Activated T-cell treated with anti-CD3 and anti-CD28 coated beads, Interleukin-2, amount 50 U/mL, for 72 hours (primary cell): ENCODE data around the gene ABCC6. TPM values are rescaled to one million over a fixed set of nuclear protein-coding genes. Genes with fewer than 3 reads are reported as not detected.

ENCODE experiments used
- ATAC-seq, 2 donors: fragments of 150-1000 bp; cut with Tn5 transposase; replicated peaks in 1 of 2; 2 replicates each; pipeline ENCODE4 v1.10.0; 2021; ENCODE audit warnings: moderate library complexity in 2 of 2, mild to moderate bottlenecking in 1 of 2
- DNase-seq, 2 donors: peaks; one replicate each; pipeline ENCODE4 v3.0.0; 2021 to 2022; ENCODE audit warnings: mixed read lengths in 1 of 2
- H3K27ac Mint-ChIP-seq: one replicate; pipeline ENCODE4 v1.8.0; 2022; ENCODE audit warnings: mild to moderate bottlenecking, moderate library complexity, mixed read lengths
- H3K27me3 Mint-ChIP-seq: one replicate; pipeline ENCODE4 v1.8.0; 2022; ENCODE audit warnings: low read depth, mixed read lengths
- H3K36me3 Mint-ChIP-seq, 2 donors: one replicate each; pipeline ENCODE4 v1.8.0; 2022; ENCODE audit warnings: mixed read lengths in 2 of 2, mild to moderate bottlenecking in 1 of 2; ENCODE audit not compliant: insufficient read depth in 2 of 2
- H3K4me1 Mint-ChIP-seq: one replicate; pipeline ENCODE4 v1.8.0; 2022; ENCODE audit warnings: low read depth, mixed read lengths
- H3K4me3 Mint-ChIP-seq, 2 donors: one replicate each; pipeline ENCODE4 v1.8.0; 2022; ENCODE audit warnings: mild to moderate bottlenecking in 2 of 2, mixed read lengths in 2 of 2, moderate library complexity in 2 of 2
- H3K9me3 Mint-ChIP-seq, 2 donors: one replicate each; pipeline ENCODE4 v1.8.0; 2022; ENCODE audit warnings: mixed read lengths in 2 of 2
- total RNA-seq, 2 donors: library from RNA; stranded (reverse); gene quantifications; one replicate each; pipeline ENCODE4 v1.2.3, GENCODE V29; 2022

ABCC6 gene
- total RNA-seq, 2 donors from 2014 or later, result not detected

- H3K9me3 Mint-ChIP-seq, result no peaks in the 10 kb centered on the region
- DNase-seq (no peak), ATAC-seq (no peak)
- H3K27me3 Mint-ChIP-seq, result no peaks in the 10 kb centered on the region
- H3K27ac Mint-ChIP-seq, result no peak overlapping the region
- no peaks in the 10 kb centered on the region for H3K4me1 Mint-ChIP-seq
- H3K4me3 Mint-ChIP-seq, result no peak overlapping the region
- H3K36me3 Mint-ChIP-seq, result peaks cover 16 to 41% of the 10 kb centered on the region in 2 donors
Measured at GRCh38 chr16:16138034-16138635, 85.2 kb downstream of the ABCC6 start.

DNA sequence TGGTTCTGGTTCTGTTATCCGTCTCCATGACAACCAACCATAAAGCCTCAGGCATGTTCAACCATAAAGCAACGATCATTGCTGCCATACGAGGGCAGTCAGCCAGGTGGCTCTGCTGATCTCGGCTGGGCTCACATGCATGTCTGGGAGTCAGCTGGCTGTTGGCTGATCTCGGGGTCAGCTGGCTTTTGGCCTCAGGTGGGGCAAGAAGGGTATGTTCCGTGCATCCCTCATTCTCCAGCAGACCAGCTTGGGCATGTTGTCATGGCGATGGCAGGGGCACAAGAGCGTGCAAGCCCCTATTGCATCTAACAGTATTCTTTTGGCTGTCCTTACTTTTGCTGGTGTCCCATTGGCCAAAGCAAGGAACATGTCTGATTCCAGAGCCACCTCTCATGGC lies 86.2 kb downstream of the ABCC6 start:
- Mint-ChIP-seq H3K27me3 (no peaks in the 10 kb centered on the region), H3K4me1 (no peaks in the 10 kb centered on the region), H3K27ac (no peak overlapping the region), H3K36me3 (peaks cover 18 to 38% of the 10 kb centered on the region in 2 donors), H3K4me3 (no peak overlapping the region), H3K9me3 (no peaks in the 10 kb centered on the region)
- DNase-seq (no peak), ATAC-seq (no peak)

GRCh38 chr16:16136588-16136987 lies 86.7 kb downstream of the ABCC6 start:
- Mint-ChIP-seq H3K36me3 (peaks cover 19 to 38% of the 10 kb centered on the region in 2 donors), H3K4me3 (no peak overlapping the region), H3K27me3 (no peaks in the 10 kb centered on the region), H3K4me1 (no peaks in the 10 kb centered on the region), H3K27ac (no peak overlapping the region), H3K9me3 (no peaks in the 10 kb centered on the region)
- no peak for ATAC-seq
- no peak for DNase-seq

DNA sequence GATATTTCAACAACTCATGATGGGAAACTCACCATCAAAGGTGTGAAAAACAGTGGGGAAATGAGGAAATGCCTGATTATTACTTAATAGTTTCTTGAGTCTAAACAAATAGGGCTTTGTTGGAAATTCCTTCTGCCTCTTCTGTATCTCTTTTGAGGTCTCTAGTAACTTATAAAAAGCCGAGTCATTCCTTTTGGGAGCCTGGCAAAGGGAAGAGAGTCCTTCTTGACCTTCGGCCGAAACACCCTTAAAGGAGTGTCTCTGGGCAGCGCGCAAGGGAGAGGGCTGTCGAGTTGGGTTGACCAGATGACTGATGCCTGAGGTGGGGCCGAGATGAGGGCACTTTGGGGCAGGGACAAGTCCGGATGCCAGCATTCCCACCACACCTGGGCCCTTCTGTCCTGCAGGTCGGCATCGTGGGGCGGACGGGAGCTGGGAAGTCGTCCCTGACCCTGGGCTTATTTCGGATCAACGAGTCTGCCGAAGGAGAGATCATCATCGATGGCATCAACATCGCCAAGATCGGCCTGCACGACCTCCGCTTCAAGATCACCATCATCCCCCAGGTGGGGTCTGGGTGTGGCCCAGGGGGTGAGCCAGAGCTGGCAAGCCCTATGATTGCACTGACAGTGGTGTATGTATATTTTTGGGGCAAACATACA lies 89.2 kb downstream of the ABCC6 start:
- Mint-ChIP-seq H3K27me3 (no peaks in the 10 kb centered on the region), H3K4me3 (no peak overlapping the region), H3K27ac (no peak overlapping the region), H3K4me1 (no peaks in the 10 kb centered on the region), H3K9me3 (no peaks in the 10 kb centered on the region), H3K36me3 (peaks cover 16 to 38% of the 10 kb centered on the region in 2 donors)
- DNase-seq (no peak), ATAC-seq (no peak)

- ATAC-seq (no peak), DNase-seq (no peak)
- H3K4me3 Mint-ChIP-seq, result no peak overlapping the region
- peaks cover 12 to 30% of the 10 kb centered on the region in 2 donors for H3K36me3 Mint-ChIP-seq
- no peaks in the 10 kb centered on the region for H3K27me3 Mint-ChIP-seq
- H3K9me3 Mint-ChIP-seq, result no peaks in the 10 kb centered on the region
- no peak overlapping the region for H3K27ac Mint-ChIP-seq
- H3K4me1 Mint-ChIP-seq, result peaks cover 7% of the 10 kb centered on the region
Measured at GRCh38 chr16:16131659-16132058, 91.6 kb downstream of the ABCC6 start.

DNA sequence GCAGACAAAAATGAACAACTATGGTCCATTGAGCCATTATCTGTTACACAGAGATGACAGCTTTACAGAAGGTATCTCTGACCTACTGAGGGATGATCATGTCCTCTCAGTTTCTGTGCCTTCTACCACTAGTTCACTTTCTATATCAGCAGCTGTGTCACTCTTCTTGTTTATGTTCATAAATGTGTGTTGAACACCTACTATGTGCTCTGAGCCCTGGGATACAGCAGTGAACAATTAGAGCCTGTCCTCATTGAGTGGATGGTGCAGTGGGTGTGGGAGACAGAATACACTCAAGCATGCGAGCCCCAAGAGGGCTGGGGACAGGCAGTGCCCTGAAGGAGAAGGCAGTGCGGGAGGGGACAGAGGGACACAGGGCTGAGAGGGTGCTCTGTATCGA lies 92.1 kb downstream of the ABCC6 start:
- H3K27me3 Mint-ChIP-seq, result no peaks in the 10 kb centered on the region
- peak overlapping the region; percentile 6 for H3K27ac Mint-ChIP-seq
- no peak overlapping the region for H3K4me3 Mint-ChIP-seq
- peaks cover 7% of the 10 kb centered on the region for H3K4me1 Mint-ChIP-seq
- no peak for ATAC-seq
- H3K9me3 Mint-ChIP-seq, result no peaks in the 10 kb centered on the region
- no peak for DNase-seq
- H3K36me3 Mint-ChIP-seq, result peaks cover 12 to 31% of the 10 kb centered on the region in 2 donors

DNA sequence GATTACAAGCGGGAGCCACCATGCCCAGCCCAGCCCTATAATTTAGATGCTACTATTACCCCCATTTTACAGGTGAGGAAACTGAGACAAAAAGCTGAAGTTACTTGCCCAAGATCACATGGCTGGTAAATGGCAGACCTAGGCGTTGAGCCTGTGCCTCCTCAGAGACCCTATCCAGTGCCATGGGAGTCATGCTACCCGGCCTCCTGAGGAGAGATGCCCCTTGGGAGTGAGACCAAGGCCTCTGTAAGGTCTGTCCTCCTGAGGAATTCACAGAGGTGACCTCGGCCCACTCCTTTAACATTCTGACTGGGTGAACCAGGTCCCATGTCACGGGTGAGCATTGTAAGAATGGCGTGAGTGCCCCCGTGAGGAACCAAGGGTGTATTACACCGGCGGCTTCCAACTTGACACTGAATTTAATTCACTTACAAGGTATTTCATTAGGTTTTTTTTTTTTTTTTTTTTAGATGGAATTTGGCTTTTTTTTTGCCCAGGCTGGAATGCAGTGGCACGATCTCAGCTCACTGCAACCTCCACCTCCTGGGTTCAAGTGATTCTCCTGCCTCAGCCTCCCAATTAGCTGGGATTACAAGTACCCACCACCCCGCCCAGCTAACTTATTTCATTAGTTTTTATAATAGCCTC lies 95.7 kb downstream of the ABCC6 start:
- Mint-ChIP-seq H3K4me3 (no peak overlapping the region), H3K27ac (no peak overlapping the region), H3K4me1 (peaks cover 7% of the 10 kb centered on the region), H3K36me3 (peaks cover 22 to 48% of the 10 kb centered on the region in 2 donors), H3K27me3 (no peaks in the 10 kb centered on the region), H3K9me3 (peaks cover 7 to 9% of the 10 kb centered on the region in 2 donors)
- peak; percentile 67 to 73 for DNase-seq
- peak; percentile 79 to 85 for ATAC-seq

- Mint-ChIP-seq H3K27me3 (no peaks in the 10 kb centered on the region), H3K4me1 (peaks cover 7% of the 10 kb centered on the region), H3K9me3 (peaks cover 7 to 9% of the 10 kb centered on the region in 2 donors), H3K27ac (no peak overlapping the region), H3K4me3 (no peak overlapping the region), H3K36me3 (peaks cover 24 to 51% of the 10 kb centered on the region in 2 donors)
- ATAC-seq, result peak; percentile 7 to 9
- no peak for DNase-seq
Measured at GRCh38 chr16:16126896-16127295, 96.4 kb downstream of the ABCC6 start.

DNA sequence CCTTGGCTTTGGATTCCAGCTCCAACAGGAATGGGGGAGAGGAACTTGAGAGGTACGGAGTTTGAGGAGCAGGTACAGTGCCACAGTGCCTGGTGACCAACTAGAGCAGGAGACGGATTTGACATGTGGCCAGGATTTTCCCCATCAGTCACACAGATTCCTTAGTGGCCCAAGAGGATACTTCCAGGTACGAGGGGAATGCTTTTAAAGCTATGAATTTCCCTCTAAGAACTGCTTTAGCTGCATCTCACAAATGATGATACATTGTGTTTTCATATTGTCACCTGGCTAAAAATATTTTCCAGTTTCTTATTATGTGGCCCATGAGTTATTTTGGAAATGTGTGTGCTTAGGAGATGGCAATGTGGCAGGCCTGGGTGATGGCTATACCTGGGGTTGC lies 98.3 kb downstream of the ABCC6 start:
- peaks cover 24 to 59% of the 10 kb centered on the region in 2 donors for H3K36me3 Mint-ChIP-seq
- H3K4me3 Mint-ChIP-seq, result no peak overlapping the region
- peaks cover 7% of the 10 kb centered on the region for H3K4me1 Mint-ChIP-seq
- ATAC-seq (no peak), DNase-seq (no peak)
- H3K27ac Mint-ChIP-seq, result no peak overlapping the region
- H3K9me3 Mint-ChIP-seq, result peaks cover 7 to 9% of the 10 kb centered on the region in 2 donors
- no peaks in the 10 kb centered on the region for H3K27me3 Mint-ChIP-seq

DNA sequence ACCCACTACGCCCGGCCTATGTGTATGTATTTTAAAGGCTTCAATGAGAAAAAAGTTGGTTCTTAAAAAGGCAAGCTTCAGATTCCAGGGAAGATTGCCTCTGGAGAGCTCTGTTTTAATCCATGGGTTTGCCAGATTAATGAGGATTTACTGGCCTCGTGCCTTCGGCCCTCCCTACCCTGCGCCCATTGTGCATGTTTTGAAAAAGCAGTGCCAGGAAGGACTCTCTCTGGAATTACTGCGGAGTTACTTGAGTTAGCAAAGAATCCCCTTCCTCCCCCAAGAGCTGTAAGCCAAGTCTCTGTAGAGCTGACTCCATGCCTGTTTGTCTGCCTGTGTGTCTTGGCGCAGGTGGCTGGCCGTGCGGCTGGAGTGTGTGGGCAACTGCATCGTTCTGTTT lies 98.9 kb downstream of the ABCC6 start:
- Mint-ChIP-seq H3K27ac (no peak overlapping the region), H3K9me3 (peaks cover 7 to 9% of the 10 kb centered on the region in 2 donors), H3K4me1 (peaks cover 7% of the 10 kb centered on the region), H3K4me3 (no peak overlapping the region), H3K36me3 (peaks cover 24 to 59% of the 10 kb centered on the region in 2 donors), H3K27me3 (no peaks in the 10 kb centered on the region)
- ATAC-seq (no peak), DNase-seq (no peak)

DNA sequence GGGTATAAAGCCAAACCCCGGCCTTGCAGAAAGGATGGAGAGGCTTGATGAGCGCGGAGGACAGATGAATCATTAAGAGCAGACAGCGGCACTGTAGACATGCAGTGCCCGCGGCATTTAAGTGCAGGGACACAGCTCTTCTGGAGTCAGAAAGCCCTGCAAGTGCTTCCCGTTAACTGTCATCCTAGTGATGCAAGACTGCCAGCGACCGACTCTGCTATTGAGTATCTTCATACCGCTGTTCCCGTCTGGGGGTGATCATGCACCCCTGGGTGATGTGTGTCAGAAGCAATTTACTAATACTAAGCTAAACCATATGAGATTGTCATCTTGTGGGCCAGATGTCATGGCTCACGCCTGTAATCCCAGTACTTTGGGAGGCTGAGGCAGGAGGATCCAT lies 101.0 kb downstream of the ABCC6 start:
- peaks cover 3% of the 10 kb centered on the region for H3K4me1 Mint-ChIP-seq
- H3K27me3 Mint-ChIP-seq, result no peaks in the 10 kb centered on the region
- H3K36me3 Mint-ChIP-seq, result peaks cover 30 to 69% of the 10 kb centered on the region in 2 donors
- ATAC-seq (no peak), DNase-seq (no peak)
- H3K9me3 Mint-ChIP-seq, result peaks cover 7 to 13% of the 10 kb centered on the region in 2 donors
- no peak overlapping the region for H3K4me3 Mint-ChIP-seq
- no peak overlapping the region for H3K27ac Mint-ChIP-seq

- H3K27ac Mint-ChIP-seq, result no peak overlapping the region
- H3K36me3 Mint-ChIP-seq, result peaks cover 34 to 77% of the 10 kb centered on the region in 2 donors
- no peak overlapping the region for H3K4me3 Mint-ChIP-seq
- no peak for ATAC-seq
- H3K27me3 Mint-ChIP-seq, result no peaks in the 10 kb centered on the region
- H3K9me3 Mint-ChIP-seq, result peaks cover 7 to 13% of the 10 kb centered on the region in 2 donors
- no peaks in the 10 kb centered on the region for H3K4me1 Mint-ChIP-seq
- no peak for DNase-seq
Measured at GRCh38 chr16:16121185-16121727, 102.0 kb downstream of the ABCC6 start.
